ENCODE data around the gene PLEKHM2.

- TF ChIP-seq ZNF423 (CRISPR knock-in tag; IDR thresholded peaks at IDR 0.05) (no peak), CTCF (IDR thresholded peaks at IDR 0.05) (no peak), TEAD1 (CRISPR knock-in tag; IDR thresholded peaks at IDR 0.05) (no peak)
Observed at GRCh38 chr1:15731735-15732685, 47.9 kb downstream of the PLEKHM2 start.

Measured in WTC11 (cell line).